Islet precursor cell (in vitro differentiated cells): ENCODE data around the gene KLHL3.

Experiments used
- DNase-seq: peaks from one replicate; pipeline ENCODE4 v3.0.0-alpha.2; 2018

KLHL3 gene

GRCh38 chr5:137743031-137743640 lies 7.2 kb upstream of the KLHL3 start:
- DNase-seq = peak; percentile 72

DNA sequence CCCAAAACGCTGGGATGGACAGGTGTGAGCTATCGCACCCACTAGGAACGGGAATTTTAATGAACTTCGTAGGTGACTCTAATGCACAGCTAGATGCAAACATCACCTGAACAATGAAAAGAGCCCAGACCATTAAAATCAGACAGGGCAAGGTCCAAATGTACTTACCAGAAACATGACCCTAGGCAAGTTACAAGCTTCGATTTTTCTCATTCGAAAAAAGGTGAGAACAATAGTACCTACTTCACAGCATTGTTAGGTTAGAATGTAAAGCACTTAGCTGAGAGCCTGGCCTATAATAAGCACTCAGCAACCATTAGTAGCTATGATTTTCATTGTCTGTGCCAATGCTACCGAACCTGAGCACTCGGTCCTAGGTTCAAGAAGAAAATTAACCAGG lies 5.8 kb upstream of the KLHL3 start:
- DNase-seq = no peak

DNA sequence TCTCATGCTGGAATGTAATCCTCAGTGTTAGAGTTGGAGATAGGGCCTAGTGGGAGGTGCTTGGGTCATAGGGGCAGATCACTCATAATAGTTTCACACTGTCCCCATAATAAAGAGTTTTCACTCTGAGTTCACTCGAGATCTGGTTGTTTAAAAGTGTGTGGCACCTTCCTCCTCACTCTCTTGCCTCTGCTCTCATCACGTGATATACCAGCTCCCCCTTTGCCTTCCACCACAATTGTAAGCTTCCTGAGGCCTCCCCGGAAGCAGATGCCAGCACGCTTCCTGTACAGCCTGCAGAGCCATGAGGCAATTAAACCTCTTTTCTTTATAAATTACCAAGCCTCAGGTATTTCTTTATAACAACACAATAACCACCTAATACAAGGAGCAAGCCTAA lies 3.8 kb upstream of the KLHL3 start:
- no peak for DNase-seq

- no peak for DNase-seq
These were observed 3.1 kb upstream of the KLHL3 start for GRCh38 chr5:137738947-137739346.

GRCh38 chr5:137737349-137738131 lies 1.7 kb upstream of the KLHL3 start:
- DNase-seq = no peak

- DNase-seq = no peak
These were observed 607 bp upstream of the KLHL3 start for GRCh38 chr5:137736496-137736895.

DNA sequence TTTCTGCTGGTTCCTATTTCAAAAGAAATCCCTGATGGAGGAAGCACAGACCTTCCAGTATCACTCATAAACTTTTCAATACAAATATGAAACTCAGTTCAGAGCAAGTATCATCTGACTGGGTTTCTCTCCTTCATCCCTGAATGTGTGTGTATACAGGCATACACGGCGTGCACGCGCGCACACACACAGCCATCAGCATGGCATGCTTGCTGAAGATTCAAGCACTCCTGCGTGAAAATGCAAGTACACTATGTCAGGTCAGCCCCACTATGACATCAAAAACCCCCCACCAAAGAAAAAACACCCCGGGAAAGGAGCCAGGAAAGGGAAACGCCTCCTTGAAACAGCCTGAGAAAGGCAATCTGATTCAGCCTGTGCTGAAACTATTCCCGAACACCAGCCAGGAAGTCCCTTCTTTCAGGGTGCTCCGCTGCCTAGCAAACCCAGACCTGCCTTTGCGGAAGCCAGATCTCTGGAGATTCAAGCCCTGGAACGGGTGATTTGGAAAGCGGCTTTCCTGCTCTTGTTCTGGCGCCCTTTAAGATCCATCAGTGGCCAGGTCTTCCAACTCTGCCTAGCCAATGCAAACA lies 831 bp downstream of the KLHL3 start:
- peak; percentile 75 for DNase-seq

DNA sequence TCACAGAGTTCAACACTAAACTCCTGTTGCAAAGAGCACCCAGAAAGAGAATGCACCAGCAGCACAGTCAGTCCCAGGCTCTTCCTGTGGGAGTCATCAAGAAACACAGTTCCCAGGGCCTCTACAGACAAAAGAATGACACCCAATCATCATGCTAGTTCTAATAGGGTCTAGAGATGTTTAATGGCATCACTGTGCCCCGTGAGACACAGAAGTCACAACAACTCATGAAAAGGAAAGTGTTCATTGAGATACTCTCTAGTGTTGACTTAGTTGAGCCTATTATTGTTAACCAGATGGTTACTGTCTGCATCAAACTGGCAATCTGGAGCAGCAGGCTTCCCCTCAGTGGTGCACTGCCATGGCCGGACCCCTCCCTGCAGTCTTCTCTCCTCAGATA lies 1.6 kb downstream of the KLHL3 start:
- no peak for DNase-seq

GRCh38 chr5:137733922-137734321 lies 2.0 kb downstream of the KLHL3 start:
- DNase-seq = no peak

GRCh38 chr5:137733006-137733405 lies 2.9 kb downstream of the KLHL3 start:
- DNase-seq = peak; percentile 67

DNA sequence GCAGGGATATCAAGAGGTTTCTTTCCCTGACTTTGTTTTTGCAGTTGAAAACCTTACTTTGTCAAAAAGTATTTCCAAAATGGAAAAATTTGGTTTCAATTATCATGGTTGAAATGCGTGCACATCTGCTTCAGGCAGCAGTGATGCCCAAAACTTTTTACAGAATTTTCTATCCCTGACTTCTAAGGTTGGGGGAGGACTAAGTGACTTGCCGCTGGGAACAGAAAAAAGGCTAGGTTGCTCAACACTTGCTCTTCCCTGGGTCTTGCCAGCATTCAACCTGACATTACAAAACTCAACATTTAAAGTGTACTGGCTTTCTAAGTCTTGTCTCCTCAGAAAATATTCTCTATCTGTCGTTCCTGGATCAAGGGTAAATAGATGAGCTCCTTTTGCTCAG lies 4.7 kb downstream of the KLHL3 start:
- DNase-seq = no peak

DNA sequence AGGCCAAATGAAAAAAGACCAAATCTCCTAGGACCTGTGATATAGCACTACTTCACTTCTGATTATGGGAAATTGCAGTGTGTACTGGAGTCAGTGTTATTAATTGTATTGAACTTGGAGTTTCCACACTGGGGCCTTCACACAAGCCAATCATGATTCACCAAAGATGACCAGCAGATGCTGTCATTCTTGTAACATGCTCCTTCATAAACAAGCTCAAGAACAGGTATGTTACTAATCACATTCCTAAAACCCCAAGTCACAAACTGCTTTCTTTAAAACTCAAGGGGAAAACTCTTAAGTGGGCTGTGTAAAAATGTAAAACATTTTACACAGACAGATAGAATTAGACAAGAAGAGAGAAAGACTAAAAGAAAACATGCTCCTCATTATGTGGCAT lies 5.6 kb downstream of the KLHL3 start:
- DNase-seq = no peak

DNA sequence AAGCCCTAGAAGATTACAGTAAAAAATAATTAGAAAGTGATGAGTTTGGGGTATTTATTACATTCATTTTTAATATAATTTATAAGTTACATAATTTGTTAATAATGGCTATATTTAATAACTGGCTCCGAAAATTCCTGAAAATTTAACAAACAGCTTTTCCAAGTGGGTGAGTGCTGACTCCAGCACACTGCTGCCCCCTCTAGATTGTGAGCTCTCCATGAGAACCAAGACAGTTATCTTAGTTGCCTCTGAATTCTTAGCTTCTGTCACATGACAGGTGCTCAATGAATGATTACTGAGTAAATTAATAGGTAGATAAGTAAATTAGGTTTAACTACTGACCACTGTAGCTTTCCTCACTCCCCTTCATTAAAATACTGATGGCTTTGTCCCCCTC lies 7.8 kb downstream of the KLHL3 start:
- no peak for DNase-seq

GRCh38 chr5:137727623-137728022 lies 8.3 kb downstream of the KLHL3 start:
- DNase-seq = no peak

GRCh38 chr5:137724251-137724650 lies 11.6 kb downstream of the KLHL3 start:
- no peak for DNase-seq

DNA sequence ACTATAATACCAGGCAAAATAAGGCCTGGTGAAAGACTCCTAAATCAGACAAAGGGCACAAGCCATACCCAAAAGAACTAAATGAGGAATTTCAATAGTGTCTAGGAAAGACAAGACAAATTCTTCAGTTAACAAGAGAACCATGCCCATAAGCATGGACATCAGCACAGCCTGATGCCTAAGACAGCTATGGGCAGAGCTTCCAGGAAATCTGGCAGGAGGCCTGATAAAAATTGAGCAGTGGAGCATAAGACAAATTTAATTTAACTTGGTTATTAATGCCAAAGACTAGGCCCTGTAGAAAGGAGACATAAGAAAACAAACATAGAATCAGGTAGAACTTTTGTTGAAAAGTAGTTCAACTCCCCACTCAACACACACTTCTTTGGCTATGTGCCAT lies 17.3 kb downstream of the KLHL3 start:
- DNase-seq = no peak

- DNase-seq = no peak
These were observed 19.6 kb downstream of the KLHL3 start for GRCh38 chr5:137716337-137716736.

GRCh38 chr5:137715456-137715855 lies 20.4 kb downstream of the KLHL3 start:
- DNase-seq = no peak

- no peak for DNase-seq
These were observed 20.9 kb downstream of the KLHL3 start for GRCh38 chr5:137714946-137715345.

GRCh38 chr5:137714494-137714893 lies 21.4 kb downstream of the KLHL3 start:
- no peak for DNase-seq

- DNase-seq = no peak
These were observed 23.7 kb downstream of the KLHL3 start for GRCh38 chr5:137712139-137712667.

DNA sequence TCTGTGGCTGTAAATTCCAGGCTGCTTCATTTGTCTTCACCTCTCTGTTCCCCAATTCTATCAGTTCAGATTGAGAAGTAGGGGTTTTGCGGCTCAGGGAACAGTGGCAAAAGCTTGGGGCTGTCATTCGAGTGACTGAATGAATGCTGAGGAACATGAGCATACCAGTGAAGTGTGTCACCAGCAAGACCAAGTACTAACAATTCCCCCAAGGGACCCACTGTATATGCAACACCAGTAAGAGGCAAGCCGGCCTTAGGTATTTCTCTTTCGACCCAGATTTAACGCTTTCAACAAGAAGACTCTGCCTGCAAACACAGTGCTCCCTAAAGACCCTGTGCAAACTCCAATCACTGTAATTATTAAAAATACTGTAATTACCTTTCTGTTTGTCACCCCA lies 25.8 kb downstream of the KLHL3 start:
- no peak for DNase-seq

GRCh38 chr5:137708796-137709559 lies 26.9 kb downstream of the KLHL3 start:
- no peak for DNase-seq
